GM13977 (cell line): Measurements from ENCODE around the gene FNIP2.
A peak's percentile ranks its signal among the peaks of the same experiment; 100 is the strongest.
"Not testable (repeated sequence)": the region's sequence is repeated elsewhere in the genome, so short reads cannot be mapped to it uniquely, and the experiment has no call there.

Experiments
- DNase-seq: peaks from one replicate; pipeline ENCODE4 v3.0.0; 2012; ENCODE audit warnings: low spot score
- CTCF ChIP-seq: IDR thresholded peaks from 2 replicates; pipeline ENCODE4 v1.5.1; 2012; ENCODE audit warnings: mild to moderate bottlenecking, control low read depth; ENCODE audit not compliant: insufficient read depth; ENCODE audit errors: extremely low read depth, missing control alignments
- in situ Hi-C: fragments of 300-500 bp; cut with MboI; formaldehyde crosslinking; loops from one replicate; pipeline ENCODE4 v1.12.0; 2022; ENCODE audit warnings: low sequenced_read_pairs, low pct_unique_long_range_greater_than_20kb, mixed read lengths, inconsistent platforms; ENCODE audit not compliant: unreplicated experiment

FNIP2 gene

GRCh38 chr4:158808399-158808798 lies 39.6 kb downstream of the FNIP2 start:
- DNase-seq, result no peak

GRCh38 chr4:158809208-158809607 lies 40.4 kb downstream of the FNIP2 start:
- in situ Hi-C loops, DNase-seq: not testable (repeated sequence)

More at GRCh38 chr4:158808399-158808798, 39.6 kb downstream of the FNIP2 start:
- in situ Hi-C loops, result no loop called here
- TF ChIP-seq CTCF, result no peak

- no peak for TF ChIP-seq CTCF
- in situ Hi-C loops, result no loop called here
- peak; percentile 23 for DNase-seq
These were observed 41.0 kb downstream of the FNIP2 start for GRCh38 chr4:158809611-158810486.

- TF ChIP-seq CTCF, result no peak
- in situ Hi-C loops, result no loop called here
- DNase-seq, result no peak
These were observed 41.8 kb downstream of the FNIP2 start for GRCh38 chr4:158810487-158811215.

- TF ChIP-seq CTCF, result no peak
- DNase-seq, result no peak
- in situ Hi-C loops, result no loop called here
These were observed 42.4 kb downstream of the FNIP2 start for GRCh38 chr4:158811216-158811540.

- no peak for TF ChIP-seq CTCF
- in situ Hi-C loops, result no loop called here
- no peak for DNase-seq
These were observed 42.9 kb downstream of the FNIP2 start for GRCh38 chr4:158811704-158812103.

- no peak for TF ChIP-seq CTCF
- in situ Hi-C loops, result no loop called here
- no peak for DNase-seq
These were observed 43.3 kb downstream of the FNIP2 start for GRCh38 chr4:158812133-158812532.
